Thoracic aorta (tissue), 2 donors: ENCODE results near the gene MZF1. TPM values are rescaled to one million over a fixed set of nuclear protein-coding genes. Genes with fewer than 3 reads are reported as not detected.

Experiments used
- ATAC-seq: fragments of 150-250 bp; one replicate; pipeline ENCODE4 v1.8.0; 2017; ENCODE audit warnings: low read depth; ENCODE audit not compliant: insufficient number of reproducible peaks, low FRiP score
- DNase-seq: peaks from one replicate; pipeline ENCODE4 v3.0.0-alpha.2; 2020; ENCODE audit warnings: low spot score
- H3K27ac ChIP-seq, 2 donors: fragments of 200-600 bp; sonication (generic); 1 replicate in 1 of 2; 2 replicates in 1 of 2; pipeline ENCODE4 v1.5.1; 2016; ENCODE audit warnings: mild to moderate bottlenecking in 2 of 2, moderate library complexity in 2 of 2
- H3K27me3 ChIP-seq: fragments of 200-600 bp; sonication (generic); replicated peaks from 2 replicates; pipeline ENCODE4 v1.6.0; 2016; ENCODE audit warnings: mild to moderate bottlenecking; ENCODE audit not compliant: insufficient read depth
- H3K36me3 ChIP-seq: fragments of 200-600 bp; sonication (generic); one replicate; pipeline ENCODE4 v1.5.1; 2016
- H3K4me1 ChIP-seq, 2 donors: fragments of 200-600 bp; sonication (generic); 1 replicate in 1 of 2; 2 replicates in 1 of 2; pipeline versions ENCODE4 v1.5.1 to v1.6.0; 2016; ENCODE audit warnings: low read depth in 2 of 2, mild to moderate bottlenecking in 1 of 2; ENCODE audit not compliant: control insufficient read depth in 1 of 2
- H3K4me3 ChIP-seq: fragments of 200-600 bp; sonication (generic); 2 replicates; pipeline ENCODE4 v1.5.1; 2016; ENCODE audit warnings: mild to moderate bottlenecking
- H3K9me3 ChIP-seq: fragments of 200-600 bp; sonication (generic); 2 replicates; pipeline ENCODE4 v1.5.1; 2016
- total RNA-seq, 2 donors: library from RNA; depleted of rRNA; stranded (reverse); fragments of >200 nt; gene quantifications; one replicate each; pipeline versions ENCODE4 v1.1.0 to v1.2.3, GENCODE V29; 2016
- TF ChIP-seq, protein P1 (sequence below): fragments of 200-600 bp; sonication (generic); IDR thresholded peaks from one replicate; pipeline ENCODE4 v1.5.1; 2019; ENCODE audit warnings: antibody characterized with exemption

Gene MZF1
- total RNA-seq, 2 donors from 2014 or later, result 44.9 to 46.8 TPM

DNA sequence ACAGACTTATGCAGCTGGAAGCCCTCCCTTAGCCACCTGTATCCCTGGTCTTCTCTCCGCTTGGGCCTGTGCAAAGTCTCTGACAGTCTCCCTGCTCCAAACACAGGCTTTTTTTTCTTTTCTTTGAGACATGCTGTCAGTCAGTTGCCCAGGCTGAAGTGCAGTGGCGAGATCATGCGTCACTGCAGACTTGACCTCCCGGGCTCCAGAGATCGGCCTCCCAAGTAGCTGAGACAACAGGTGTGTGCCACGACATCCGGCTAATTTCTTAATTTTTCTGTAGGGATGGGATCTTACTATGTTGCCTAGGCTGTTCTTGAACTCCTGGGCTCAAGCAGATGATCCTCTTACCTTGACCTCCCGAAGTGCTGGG is 1.6 kb downstream of the MZF1 start:
- Histone ChIP-seq H3K4me3 (no peak overlapping the region), H3K36me3 (peaks cover 24% of the 10 kb centered on the region), H3K9me3 (no peaks in the 10 kb centered on the region), H3K4me1 (peaks cover 9 to 25% of the 10 kb centered on the region in 2 donors), H3K27me3 (no peaks in the 10 kb centered on the region), H3K27ac (no peak overlapping the region)
- DNase-seq, result no peak
- ATAC-seq, result no peak
- TF ChIP-seq, protein P1, sequence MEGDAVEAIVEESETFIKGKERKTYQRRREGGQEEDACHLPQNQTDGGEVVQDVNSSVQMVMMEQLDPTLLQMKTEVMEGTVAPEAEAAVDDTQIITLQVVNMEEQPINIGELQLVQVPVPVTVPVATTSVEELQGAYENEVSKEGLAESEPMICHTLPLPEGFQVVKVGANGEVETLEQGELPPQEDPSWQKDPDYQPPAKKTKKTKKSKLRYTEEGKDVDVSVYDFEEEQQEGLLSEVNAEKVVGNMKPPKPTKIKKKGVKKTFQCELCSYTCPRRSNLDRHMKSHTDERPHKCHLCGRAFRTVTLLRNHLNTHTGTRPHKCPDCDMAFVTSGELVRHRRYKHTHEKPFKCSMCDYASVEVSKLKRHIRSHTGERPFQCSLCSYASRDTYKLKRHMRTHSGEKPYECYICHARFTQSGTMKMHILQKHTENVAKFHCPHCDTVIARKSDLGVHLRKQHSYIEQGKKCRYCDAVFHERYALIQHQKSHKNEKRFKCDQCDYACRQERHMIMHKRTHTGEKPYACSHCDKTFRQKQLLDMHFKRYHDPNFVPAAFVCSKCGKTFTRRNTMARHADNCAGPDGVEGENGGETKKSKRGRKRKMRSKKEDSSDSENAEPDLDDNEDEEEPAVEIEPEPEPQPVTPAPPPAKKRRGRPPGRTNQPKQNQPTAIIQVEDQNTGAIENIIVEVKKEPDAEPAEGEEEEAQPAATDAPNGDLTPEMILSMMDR, result no peak

DNA sequence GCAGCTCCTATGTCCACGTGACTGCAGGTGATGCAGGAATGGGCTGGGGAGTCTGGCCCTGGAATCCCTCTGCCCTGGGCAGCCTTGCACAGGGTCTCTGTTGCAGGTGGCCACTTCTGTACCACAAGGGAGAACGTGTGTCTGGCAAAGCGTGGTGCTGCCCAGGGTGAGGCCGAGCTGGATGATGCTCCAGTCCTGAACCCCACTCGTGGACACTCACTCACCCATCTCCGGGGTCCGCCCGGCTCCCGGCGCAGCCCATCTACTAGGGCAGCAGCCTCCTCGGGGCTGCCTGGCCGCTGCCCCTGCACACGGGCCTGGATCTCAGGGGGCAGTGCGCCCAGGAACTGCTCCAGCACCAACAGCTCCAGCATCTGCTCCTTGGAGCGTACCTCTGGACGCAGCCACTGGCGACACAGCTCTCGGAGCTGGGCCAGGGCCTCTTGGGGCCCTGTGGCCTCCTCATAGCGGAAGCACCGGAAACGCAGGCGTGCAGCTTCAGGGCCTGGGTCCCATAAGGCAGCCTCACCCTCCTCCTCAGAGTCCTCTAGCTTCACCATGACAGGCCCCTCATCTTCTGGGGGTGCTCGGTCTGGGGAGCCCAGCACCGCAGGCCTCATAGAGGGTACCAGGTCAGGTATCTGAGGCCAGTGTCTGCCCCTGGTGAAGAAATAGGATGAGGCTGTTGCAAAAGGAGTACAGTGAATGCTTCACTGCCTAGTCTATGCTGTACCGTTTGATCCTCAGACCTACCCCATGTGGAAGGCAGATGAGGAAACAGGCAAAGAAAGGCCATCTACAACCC is 2.2 kb downstream of the MZF1 start:
- DNase-seq, result no peak
- peaks cover 24% of the 10 kb centered on the region for H3K36me3 ChIP-seq

DNA sequence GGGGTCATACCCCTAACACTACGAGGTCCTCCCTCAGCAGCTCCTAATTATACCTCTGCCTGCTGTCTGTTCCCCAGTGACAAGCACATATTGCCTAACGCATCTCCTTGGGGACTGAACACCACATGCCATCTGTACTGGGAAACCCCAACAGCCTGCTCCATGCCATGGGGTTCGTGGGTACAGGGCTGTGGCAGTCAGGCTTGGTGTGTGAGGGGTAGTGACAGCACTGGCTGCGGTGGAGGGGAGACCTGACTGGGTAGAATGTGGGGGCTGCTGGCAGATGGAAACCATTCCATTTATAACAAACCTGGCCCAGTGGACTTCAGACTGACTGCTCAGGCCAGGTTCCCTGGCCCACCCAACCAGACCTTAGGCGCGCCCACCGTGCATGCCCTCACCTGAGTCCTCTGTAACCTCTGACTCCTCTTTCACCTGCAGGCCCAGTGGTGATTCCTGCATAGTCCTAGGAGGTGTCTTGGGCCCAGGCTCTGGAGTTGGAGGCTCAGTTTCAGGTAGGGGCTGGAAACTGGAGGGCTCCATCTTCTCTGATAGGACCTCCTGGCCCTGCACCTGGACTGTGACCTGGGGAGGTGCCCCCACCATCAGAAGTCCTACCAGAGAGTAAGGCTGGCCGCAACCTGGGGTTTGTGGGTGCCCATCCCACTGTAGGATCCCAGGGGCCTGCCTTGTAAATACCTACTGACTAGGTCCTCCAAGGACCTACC is 3.0 kb downstream of the MZF1 start:
- Histone ChIP-seq H3K36me3 (peaks cover 24% of the 10 kb centered on the region), H3K27me3 (no peaks in the 10 kb centered on the region), H3K27ac (no peak overlapping the region), H3K4me1 (peaks cover 9 to 25% of the 10 kb centered on the region in 2 donors), H3K9me3 (no peaks in the 10 kb centered on the region), H3K4me3 (no peak overlapping the region)
- ATAC-seq (no peak), DNase-seq (no peak)
- TF ChIP-seq, protein P1, result no peak

More for the DNA sequence above, 2.2 kb downstream of the MZF1 start:
- TF ChIP-seq, protein P1, result no peak
- Histone ChIP-seq H3K4me3 (no peak overlapping the region), H3K27ac (no peak overlapping the region), H3K9me3 (no peaks in the 10 kb centered on the region), H3K27me3 (no peaks in the 10 kb centered on the region), H3K4me1 (peaks cover 9 to 25% of the 10 kb centered on the region in 2 donors)
- no peak for ATAC-seq

DNA sequence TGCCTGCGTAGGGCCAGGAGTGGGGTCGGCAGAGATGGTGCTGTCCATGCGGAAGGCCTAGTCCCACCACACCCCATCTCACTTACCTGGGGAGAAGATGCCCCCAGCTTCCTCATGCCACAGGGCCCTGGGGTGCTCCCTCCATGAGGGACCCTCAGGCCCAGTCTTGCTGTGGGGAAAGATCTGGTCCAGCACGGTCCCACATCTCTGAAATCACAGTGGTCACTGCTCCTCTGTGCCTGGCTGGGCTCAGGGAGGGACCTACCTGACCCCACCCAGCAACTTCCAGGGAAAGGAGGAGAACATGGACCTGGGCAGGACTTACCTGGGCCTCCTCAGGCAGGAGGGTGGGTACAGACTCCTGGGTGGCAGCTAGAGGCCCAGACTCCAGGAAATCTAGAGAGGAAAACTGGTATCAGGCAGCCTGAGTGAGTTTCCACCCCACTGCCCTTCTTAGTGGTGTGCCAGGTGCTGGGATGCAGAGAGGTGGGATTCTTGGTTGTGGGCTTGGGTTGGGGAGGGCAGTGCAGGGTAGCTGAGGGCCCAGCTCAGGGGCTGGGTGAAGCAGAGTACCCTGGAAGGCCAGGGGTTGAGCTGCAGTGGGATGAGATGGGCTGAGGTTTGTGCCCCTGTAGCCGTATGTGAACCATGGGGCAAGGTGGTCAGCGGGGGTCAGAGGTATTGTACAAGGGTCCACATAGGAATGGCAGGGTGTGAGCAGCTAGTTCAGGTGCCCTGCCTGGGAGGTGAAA is 3.8 kb downstream of the MZF1 start:
- Histone ChIP-seq H3K4me1 (peaks cover 9 to 21% of the 10 kb centered on the region in 2 donors), H3K36me3 (peaks cover 24% of the 10 kb centered on the region), H3K27me3 (no peaks in the 10 kb centered on the region), H3K9me3 (no peaks in the 10 kb centered on the region), H3K4me3 (no peak overlapping the region), H3K27ac (no peak overlapping the region)
- ATAC-seq (no peak), DNase-seq (no peak)
- TF ChIP-seq, protein P1, result no peak
